IMR-90 (cell line): ENCODE measurements around the gene RHPN2. TPM values are rescaled to one million over a fixed set of nuclear protein-coding genes. Genes with fewer than 3 reads are reported as not detected.

Source experiments
- ATAC-seq: fragments of 200-7000 bp; cut with Tn5 transposase; 2 replicates; pipeline ENCODE4 v1.9.1; 2020; ENCODE audit warnings: low read depth, mild to moderate bottlenecking, moderate library complexity
- BruUV-seq: library from RNA; stranded (reverse); fragments of 400-500 nt; replicated peaks from 2 replicates; lab custom pipeline; 2021; lab: Mats Ljungman, UMichigan
- CTCF ChIA-PET: fragments of 300-600 bp; formaldehyde crosslinking; extraction: SDS; loops from one replicate; lab custom pipeline; 2021; ENCODE audit warnings: antibody characterized with exemption; lab: Yijun Ruan, JAX
- POLR2A ChIA-PET: fragments of 300-600 bp; sonication (Branson Sonifier 250); formaldehyde crosslinking; loops from one replicate; lab custom pipeline; 2022; ENCODE audit warnings: antibody characterized with exemption; ENCODE audit not compliant: unreplicated experiment; lab: Charles Lee
- DNase-seq: peaks from one replicate; pipeline ENCODE4 v3.0.0; 2013
- H2AFZ ChIP-seq: replicated peaks from 2 replicates; pipeline ENCODE3; 2013; ENCODE audit warnings: low read length, mild to moderate bottlenecking; ENCODE audit not compliant: poor library complexity
- H2AK5ac ChIP-seq: 2 replicates; pipeline ENCODE4 v1.6.1; 2013; ENCODE audit warnings: low read depth, low read length, inconsistent platforms
- H2AK9ac ChIP-seq: replicated peaks from 2 replicates; pipeline ENCODE3; 2013; ENCODE audit warnings: mild to moderate bottlenecking, low read depth, low read length, moderate library complexity; ENCODE audit not compliant: poor library complexity
- H2BK120ac ChIP-seq: 2 replicates; pipeline ENCODE4 v1.6.1; 2013; ENCODE audit warnings: low read depth, low read length, inconsistent platforms
- H2BK15ac ChIP-seq: 3 replicates; pipeline ENCODE4 v1.6.1; 2013; ENCODE audit warnings: low read depth, low read length, inconsistent platforms
- H2BK20ac ChIP-seq: 2 replicates; pipeline ENCODE4 v1.6.1; 2013; ENCODE audit warnings: low read depth, mild to moderate bottlenecking, inconsistent platforms, low read length, moderate library complexity
- H2BK5ac ChIP-seq: 2 replicates; pipeline ENCODE4 v1.6.1; 2013; ENCODE audit warnings: mild to moderate bottlenecking, low read depth, low read length, inconsistent platforms; ENCODE audit not compliant: poor library complexity, severe bottlenecking
- H3K14ac ChIP-seq: replicated peaks from 2 replicates; pipeline ENCODE4 v1.6.1; 2013; ENCODE audit warnings: low read depth, low read length, inconsistent platforms
- H3K18ac ChIP-seq: 2 replicates; pipeline ENCODE4 v1.6.1; 2013; ENCODE audit warnings: low read depth, low read length, control low read depth
- H3K23ac ChIP-seq: 2 replicates; pipeline ENCODE4 v1.6.1; 2013; ENCODE audit warnings: low read depth, low read length, inconsistent platforms
- H3K27ac ChIP-seq: 2 replicates; pipeline ENCODE4 v1.5.1; 2013; ENCODE audit warnings: mild to moderate bottlenecking, control low read depth, low read length; ENCODE audit not compliant: insufficient read depth
- H3K27me3 ChIP-seq: 2 replicates; pipeline ENCODE4 v1.6.1; 2013; ENCODE audit warnings: low read length; ENCODE audit not compliant: control insufficient read depth, insufficient read depth
- H3K36me3 ChIP-seq: 2 replicates; pipeline ENCODE4 v1.6.1; 2013; ENCODE audit warnings: low read length, mixed read lengths; ENCODE audit not compliant: control insufficient read depth, insufficient read depth
- H3K4ac ChIP-seq: 2 replicates; pipeline ENCODE4 v1.6.1; 2013; ENCODE audit warnings: low read depth, low read length, inconsistent platforms
- H3K4me1 ChIP-seq: 2 replicates; pipeline ENCODE4 v1.6.1; 2013; ENCODE audit warnings: low read length, mixed read lengths; ENCODE audit not compliant: control insufficient read depth, insufficient read depth
- H3K4me2 ChIP-seq: 2 replicates; pipeline ENCODE4 v1.6.1; 2013; ENCODE audit warnings: low read depth, mild to moderate bottlenecking, control low read depth, low read length, moderate library complexity
- H3K4me3 ChIP-seq: 2 replicates; pipeline ENCODE4 v1.5.1; 2013; ENCODE audit warnings: low read depth, mild to moderate bottlenecking, control low read depth, low read length, moderate library complexity; ENCODE audit not compliant: insufficient read depth
- H3K56ac ChIP-seq: 2 replicates; pipeline ENCODE4 v1.6.1; 2013; ENCODE audit warnings: low read length, inconsistent platforms; ENCODE audit not compliant: insufficient read depth; ENCODE audit errors: extremely low read depth
- H3K79me1 ChIP-seq, 2 experiments: 2 replicates each; pipeline ENCODE4 v1.6.1; 2013; ENCODE audit warnings: low read length in 2 of 2, inconsistent platforms in 1 of 2, low read depth in 1 of 2
- H3K9ac ChIP-seq: 2 replicates; pipeline ENCODE4 v1.6.1; 2013; ENCODE audit warnings: low read depth, low read length, control low read depth
- H3K9me1 ChIP-seq: 2 replicates; pipeline ENCODE4 v1.6.1; 2013; ENCODE audit warnings: low read length, inconsistent platforms; ENCODE audit not compliant: insufficient read depth
- H3K9me3 ChIP-seq: 2 replicates; pipeline ENCODE4 v1.6.1; 2013; ENCODE audit warnings: low read length; ENCODE audit not compliant: control insufficient read depth, insufficient read depth
- H4K20me1 ChIP-seq: 2 replicates; pipeline ENCODE4 v1.6.1; 2013; ENCODE audit warnings: low read length, inconsistent platforms; ENCODE audit not compliant: insufficient read depth
- H4K5ac ChIP-seq: 2 replicates; pipeline ENCODE4 v1.6.1; 2013; ENCODE audit warnings: mild to moderate bottlenecking, low read depth, low read length, control low read depth
- H4K8ac ChIP-seq, 2 experiments: 2 replicates each; pipeline ENCODE4 v1.6.1; 2013; ENCODE audit warnings: low read depth in 2 of 2, low read length in 2 of 2, control low read depth in 1 of 2, inconsistent platforms in 1 of 2
- H4K91ac ChIP-seq: 2 replicates; pipeline ENCODE4 v1.6.1; 2013; ENCODE audit warnings: low read depth, low read length, inconsistent platforms; ENCODE audit not compliant: insufficient read depth
- BHLHE40 ChIP-seq: fragments of 150-350 bp; IDR thresholded peaks from 2 replicates; pipeline ENCODE4 v1.6.1; 2016; ENCODE audit warnings: mild to moderate bottlenecking, low read depth, low read length
- CEBPB ChIP-seq: IDR thresholded peaks from 2 replicates; pipeline ENCODE4 v1.6.1; 2012; ENCODE audit warnings: low read depth, low read length, improper control_type of control experiment
- CHD1 ChIP-seq: IDR thresholded peaks from 2 replicates; pipeline ENCODE4 v1.6.1; 2012; ENCODE audit warnings: low read depth, low read length, improper control_type of control experiment
- CTCF ChIP-seq: conservative IDR thresholded peaks from 2 replicates; pipeline ENCODE4 v1.5.1; 2012; ENCODE audit warnings: mild to moderate bottlenecking, low read depth, low read length, improper control_type of control experiment
- FOS ChIP-seq: fragments of 150-350 bp; IDR thresholded peaks from 2 replicates; pipeline ENCODE4 v1.6.1; 2016; ENCODE audit warnings: low read depth, low read length
- MAFK ChIP-seq: IDR thresholded peaks from 2 replicates; pipeline ENCODE4 v1.6.1; 2012; ENCODE audit warnings: low read depth, low read length, improper control_type of control experiment
- MAZ ChIP-seq: IDR thresholded peaks from 2 replicates; pipeline ENCODE4 v1.6.1; 2012; ENCODE audit warnings: low read depth, mild to moderate bottlenecking, low read length, improper control_type of control experiment, moderate library complexity, borderline replicate concordance
- MXI1 ChIP-seq: IDR thresholded peaks from 2 replicates; pipeline ENCODE4 v1.6.1; 2012; ENCODE audit warnings: low read depth, mild to moderate bottlenecking, low read length, moderate library complexity, borderline replicate concordance
- NFE2L2 ChIP-seq: fragments of 150-350 bp; IDR thresholded peaks from 2 replicates; pipeline ENCODE4 v1.6.1; 2016; ENCODE audit warnings: low read depth, mild to moderate bottlenecking, low read length
- POLR2A ChIP-seq: IDR thresholded peaks from 2 replicates; pipeline ENCODE4 v1.6.1; 2012; ENCODE audit warnings: mild to moderate bottlenecking, low read depth, low read length
- RAD21 ChIP-seq: IDR thresholded peaks from 2 replicates; pipeline ENCODE4 v1.6.1; 2012; ENCODE audit warnings: low read length, improper control_type of control experiment
- RCOR1 ChIP-seq: IDR thresholded peaks from 2 replicates; pipeline ENCODE4 v1.6.1; 2012; ENCODE audit warnings: mild to moderate bottlenecking, low read length, improper control_type of control experiment; ENCODE audit not compliant: insufficient replicate concordance
- RFX5 ChIP-seq: IDR thresholded peaks from 2 replicates; pipeline ENCODE4 v1.8.0; 2012; ENCODE audit warnings: low read depth, mild to moderate bottlenecking, low read length, moderate library complexity
- SMC3 ChIP-seq: fragments of 150-350 bp; IDR thresholded peaks from 2 replicates; pipeline ENCODE4 v1.6.1; 2016; ENCODE audit warnings: low read depth, mild to moderate bottlenecking, antibody characterized with exemption, low read length, moderate library complexity
- WGBS, 2 experiments: methylation state at CpG; one replicate each; pipeline versions ENCODE4 v1.1.5 to v1.1.7; 2013; ENCODE audit warnings: missing lambda C conversion rate in 2 of 2; ENCODE audit not compliant: insufficient read length in 1 of 2; ENCODE audit errors: extremely low coverage in 2 of 2; 5-methylcytosine and 5-hydroxymethylcytosine counted together
- dilution Hi-C: fragments of 300-500 bp; cut with HindIII; formaldehyde crosslinking; loops from one replicate; pipeline ENCODE4 v1.14.3; 2018; ENCODE audit warnings: low sequenced_read_pairs; ENCODE audit not compliant: unreplicated experiment
- in situ Hi-C: fragments of 300-500 bp; cut with MboI; formaldehyde crosslinking; loops from 3 replicates; pipeline ENCODE4 v1.14.3; 2019; ENCODE audit warnings: low sequenced_read_pairs, inconsistent platforms, mixed read lengths
- intact Hi-C: fragments of 100-400 bp; cut with micrococcal nuclease; formaldehyde crosslinking; loops from 2 replicates; pipeline ENCODE4 v1.10.0; 2022
- polyA plus RNA-seq, 3 experiments: library from polyadenylated mRNA; depleted of rRNA; stranded (reverse); fragments of >200 nt; gene quantifications; 2 replicates each; pipeline ENCODE4 v1.2.3, GENCODE V29; 2012; ENCODE audit warnings: low replicate concordance in 1 of 3
- total RNA-seq: library from RNA; depleted of rRNA; stranded (reverse); fragments of >200 nt; gene quantifications from 2 replicates; pipeline ENCODE4 v1.2.3, GENCODE V29; 2012
- TF ChIP-seq, protein P1 (sequence below): fragments of 150-350 bp; IDR thresholded peaks from 2 replicates; pipeline ENCODE4 v1.6.1; 2016; ENCODE audit warnings: low read depth, mild to moderate bottlenecking, low read length, moderate library complexity, borderline replicate concordance
- TF ChIP-seq, protein P2 (sequence below): fragments of 150-350 bp; IDR thresholded peaks from 2 replicates; pipeline ENCODE4 v1.6.1; 2017; ENCODE audit warnings: mild to moderate bottlenecking, antibody characterized with exemption, low read length, low read depth

The RHPN2 gene
- total and polyA plus RNA-seq, 2 of the 4 experiments (the other 2 are of a cell fraction) = 2.3 to 4.0 TPM

GRCh38 chr19:33114312-33114711 is 49.6 kb upstream of the RHPN2 start:
- H3K56ac ChIP-seq = no peak overlapping the region
- in situ Hi-C loops (no loop called here), intact Hi-C loops (no loop called here), dilution Hi-C loops (no loop called here)
- DNase-seq = no peak
- no peak overlapping the region for H3K4me3 ChIP-seq
- H3K23ac ChIP-seq = no peak overlapping the region
- no peak overlapping the region for H2AFZ ChIP-seq
- no TSS peak for BruUV-seq
- H2AK9ac ChIP-seq = no peak overlapping the region
- no peak overlapping the region for H3K14ac ChIP-seq
- no peak overlapping the region for H2BK120ac ChIP-seq
- no peaks in the 10 kb centered on the region for H3K9me3 ChIP-seq
- H4K91ac ChIP-seq = no peak overlapping the region
- H2BK15ac ChIP-seq = no peak overlapping the region
- no peak overlapping the region for H3K27ac ChIP-seq
- no peak overlapping the region for H4K5ac ChIP-seq
- H2AK5ac ChIP-seq = no peak overlapping the region
- ATAC-seq = no peak
- H3K36me3 ChIP-seq = peaks cover 46% of the 10 kb centered on the region
- no peak overlapping the region for H2BK20ac ChIP-seq
- H3K79me1 ChIP-seq = no peaks in the 10 kb centered on the region
- no peaks in the 10 kb centered on the region for H3K27me3 ChIP-seq
- H3K9ac ChIP-seq = no peak overlapping the region
- H3K4me1 ChIP-seq = peaks cover 2% of the 10 kb centered on the region; the same call in 1 of the 2 replicates
- no peak for TF ChIP-seq FOS
- TF ChIP-seq CHD1 = no peak
- TF ChIP-seq NFE2L2 = no peak
- no peak for TF ChIP-seq MAFK
- TF ChIP-seq RAD21 = no peak
- TF ChIP-seq RFX5 = no peak
- no peak for TF ChIP-seq MAZ
- TF ChIP-seq MXI1 = no peak
- no peak for TF ChIP-seq POLR2A
- no peak for TF ChIP-seq CTCF
- TF ChIP-seq, protein P1, sequence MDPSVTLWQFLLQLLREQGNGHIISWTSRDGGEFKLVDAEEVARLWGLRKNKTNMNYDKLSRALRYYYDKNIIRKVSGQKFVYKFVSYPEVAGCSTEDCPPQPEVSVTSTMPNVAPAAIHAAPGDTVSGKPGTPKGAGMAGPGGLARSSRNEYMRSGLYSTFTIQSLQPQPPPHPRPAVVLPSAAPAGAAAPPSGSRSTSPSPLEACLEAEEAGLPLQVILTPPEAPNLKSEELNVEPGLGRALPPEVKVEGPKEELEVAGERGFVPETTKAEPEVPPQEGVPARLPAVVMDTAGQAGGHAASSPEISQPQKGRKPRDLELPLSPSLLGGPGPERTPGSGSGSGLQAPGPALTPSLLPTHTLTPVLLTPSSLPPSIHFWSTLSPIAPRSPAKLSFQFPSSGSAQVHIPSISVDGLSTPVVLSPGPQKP = no peak
- no peak for TF ChIP-seq BHLHE40
- TF ChIP-seq CEBPB = no peak
- TF ChIP-seq, protein P2, sequence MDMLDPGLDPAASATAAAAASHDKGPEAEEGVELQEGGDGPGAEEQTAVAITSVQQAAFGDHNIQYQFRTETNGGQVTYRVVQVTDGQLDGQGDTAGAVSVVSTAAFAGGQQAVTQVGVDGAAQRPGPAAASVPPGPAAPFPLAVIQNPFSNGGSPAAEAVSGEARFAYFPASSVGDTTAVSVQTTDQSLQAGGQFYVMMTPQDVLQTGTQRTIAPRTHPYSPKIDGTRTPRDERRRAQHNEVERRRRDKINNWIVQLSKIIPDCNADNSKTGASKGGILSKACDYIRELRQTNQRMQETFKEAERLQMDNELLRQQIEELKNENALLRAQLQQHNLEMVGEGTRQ = no peak
- no peak for TF ChIP-seq SMC3
- TF ChIP-seq RCOR1 = no peak
- H3K9me1 ChIP-seq = no peaks in the 10 kb centered on the region
- H3K4me2 ChIP-seq = no peak overlapping the region
- POLR2A ChIA-PET = no interaction called here
- H4K20me1 ChIP-seq = no peaks in the 10 kb centered on the region
- no peak overlapping the region for H4K8ac ChIP-seq
- WGBS, 2 experiments = 100% methylated on average over 1 of the region's 4 CpGs; no CpG with 5 or more reads in 1 of the 2 experiments
- H2BK5ac ChIP-seq = no peak overlapping the region
- no peak overlapping the region for H3K4ac ChIP-seq
- CTCF ChIA-PET = interaction anchor here (0.7 kb wide), 1 partner anchor 40 kb away, joined by 3 read pairs; no protein-coding TSS in a partner anchor
- no peak overlapping the region for H3K18ac ChIP-seq
